Dendritic cell treated with granulocyte-macrophage colony-stimulating factor and Interleukin-4, amounts not matched to agents 40 ng/mL and 50 ng/mL, for 4 days (primary cell): ENCODE results near the gene MPO.

Experiments
- H3K27ac Mint-ChIP-seq: one replicate; pipeline ENCODE4 v1.8.0; 2022; ENCODE audit warnings: mild to moderate bottlenecking, mixed read lengths
- H3K27me3 Mint-ChIP-seq: one replicate; pipeline ENCODE4 v1.8.0; 2022; ENCODE audit warnings: mild to moderate bottlenecking, mixed read lengths
- H3K36me3 Mint-ChIP-seq: one replicate; pipeline ENCODE4 v1.8.0; 2022; ENCODE audit warnings: low read depth, mixed read lengths
- H3K4me1 Mint-ChIP-seq: one replicate; pipeline ENCODE4 v1.8.0; 2022; ENCODE audit warnings: low read depth, mixed read lengths
- H3K4me3 Mint-ChIP-seq: one replicate; pipeline ENCODE4 v1.8.0; 2022; ENCODE audit warnings: mild to moderate bottlenecking, moderate library complexity, mixed read lengths
- H3K9me3 Mint-ChIP-seq: one replicate; pipeline ENCODE4 v1.8.0; 2022; ENCODE audit warnings: mixed read lengths
- intact Hi-C: fragments of 100-400 bp; cut with micrococcal nuclease; formaldehyde crosslinking; loops from one replicate; pipeline ENCODE4 v1.15.0; 2022

Gene MPO

DNA sequence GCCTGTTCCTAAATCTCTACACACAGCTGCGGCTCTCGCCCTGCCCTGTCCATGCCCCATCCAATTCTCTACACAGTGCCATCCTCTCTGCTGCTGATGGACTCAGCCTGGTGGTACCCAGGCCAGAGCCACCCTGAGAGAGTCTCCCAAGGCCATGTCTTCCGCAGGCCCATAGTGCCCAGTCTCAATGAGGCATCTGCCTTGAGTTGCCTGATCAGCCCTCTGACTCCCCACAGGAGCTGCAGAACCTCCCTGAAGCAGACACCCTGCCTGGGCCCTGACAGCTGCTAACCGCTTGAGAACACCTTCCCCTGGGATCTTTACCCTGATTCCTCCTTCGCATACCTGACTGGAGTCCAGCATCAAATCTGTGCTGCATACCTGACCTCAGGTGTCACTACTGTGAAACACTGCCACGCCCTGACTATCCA, 34.6 kb upstream of the MPO start:
- Mint-ChIP-seq H3K4me3 (no peak overlapping the region), H3K27ac (no peak overlapping the region)

DNA sequence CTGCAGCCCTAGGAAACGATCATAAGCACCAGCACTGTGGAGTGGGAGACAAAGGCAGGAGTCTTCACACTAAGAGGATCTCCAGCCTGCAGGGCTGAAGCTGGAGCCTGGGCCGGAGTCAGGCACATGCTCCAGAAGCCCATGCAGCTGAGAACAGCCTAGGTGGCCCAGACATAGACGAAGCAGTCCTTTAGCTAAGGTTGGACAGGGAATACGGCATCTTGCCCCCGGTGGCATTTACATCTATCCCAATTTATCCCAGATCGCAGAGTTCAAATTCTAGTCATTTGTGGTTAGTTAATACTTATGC, 33.9 kb upstream of the MPO start:
- intact Hi-C loops: no loop called here
- no peak overlapping the region for H3K27ac Mint-ChIP-seq

More for the DNA sequence above, 34.6 kb upstream of the MPO start:
- Mint-ChIP-seq H3K36me3 (no peaks in the 10 kb centered on the region), H3K4me1 (peaks cover 13% of the 10 kb centered on the region), H3K27me3 (peaks cover 44% of the 10 kb centered on the region), H3K9me3 (no peaks in the 10 kb centered on the region)
- intact Hi-C loops: no loop called here

DNA sequence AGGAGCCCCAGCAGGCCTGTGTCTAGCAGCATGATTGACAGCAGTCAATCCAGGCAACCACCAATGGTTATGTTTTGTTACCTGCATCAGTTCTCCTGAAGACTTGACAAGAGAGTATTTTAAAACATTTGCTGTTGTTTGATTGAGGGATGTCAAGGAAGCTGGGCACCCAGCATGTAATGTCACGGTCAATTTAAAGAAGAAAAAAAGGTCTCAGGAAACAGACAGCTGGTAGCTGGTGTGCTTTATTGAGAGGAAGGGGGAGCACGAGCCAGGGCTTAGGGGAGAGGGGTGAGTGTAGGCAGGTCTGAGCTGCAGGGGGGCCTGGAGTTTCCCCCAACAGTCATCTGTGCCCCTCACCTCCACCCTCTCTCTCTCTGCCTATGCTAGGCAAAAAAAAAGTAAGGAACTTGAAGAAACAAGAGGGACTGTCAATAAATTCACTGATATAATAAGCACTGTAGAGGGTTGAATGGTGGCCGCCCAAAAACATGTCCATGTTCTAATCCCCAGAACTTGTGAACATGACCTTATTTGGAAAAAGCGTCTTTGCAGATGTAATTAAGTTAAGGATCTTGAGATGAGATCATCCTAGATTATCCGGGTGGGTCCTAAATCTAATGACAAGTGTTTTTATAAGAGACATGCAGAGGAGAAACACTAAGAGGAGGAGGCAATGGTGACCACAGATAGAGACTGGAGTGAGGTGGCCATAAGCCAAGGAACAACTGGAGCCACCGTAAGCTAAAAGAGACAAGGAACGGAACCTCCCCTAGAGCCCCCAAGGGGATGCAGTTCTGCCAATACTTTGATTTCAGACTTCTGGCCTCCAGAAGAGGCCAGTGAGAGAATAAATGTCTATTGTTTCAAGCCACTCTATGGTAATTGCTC, 33.3 kb upstream of the MPO start:
- Mint-ChIP-seq H3K4me1 (peaks cover 25% of the 10 kb centered on the region), H3K4me3 (no peak overlapping the region), H3K36me3 (no peaks in the 10 kb centered on the region), H3K27ac (no peak overlapping the region), H3K9me3 (no peaks in the 10 kb centered on the region), H3K27me3 (peaks cover 38% of the 10 kb centered on the region)
- intact Hi-C loops: no loop called here

More for the DNA sequence above, 33.9 kb upstream of the MPO start:
- no peaks in the 10 kb centered on the region for H3K36me3 Mint-ChIP-seq
- peaks cover 19% of the 10 kb centered on the region for H3K4me1 Mint-ChIP-seq
- H3K9me3 Mint-ChIP-seq: no peaks in the 10 kb centered on the region
- no peak overlapping the region for H3K4me3 Mint-ChIP-seq
- peaks cover 39% of the 10 kb centered on the region for H3K27me3 Mint-ChIP-seq

DNA sequence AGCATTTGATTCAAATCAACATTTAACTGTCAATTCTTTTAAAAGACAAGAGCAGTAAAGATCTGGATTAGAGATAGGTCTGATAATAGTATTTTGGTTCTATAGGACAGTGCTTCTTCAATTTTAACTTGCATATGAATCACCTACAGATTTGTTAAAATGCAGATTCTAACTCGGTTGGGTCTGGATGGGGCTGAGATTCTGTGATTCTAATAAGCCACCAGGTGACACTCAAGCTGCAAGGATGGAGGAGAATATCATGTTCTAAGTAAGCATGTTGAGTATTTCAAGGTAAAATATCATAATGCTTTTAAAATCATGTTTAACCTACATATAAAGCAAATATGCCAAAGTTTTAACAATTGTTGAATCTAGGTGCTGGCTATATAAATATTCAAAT, 32.1 kb upstream of the MPO start:
- Mint-ChIP-seq H3K27me3 (peaks cover 44% of the 10 kb centered on the region), H3K4me1 (peaks cover 37% of the 10 kb centered on the region), H3K36me3 (no peaks in the 10 kb centered on the region), H3K9me3 (no peaks in the 10 kb centered on the region), H3K4me3 (no peak overlapping the region), H3K27ac (no peak overlapping the region)
- intact Hi-C loops: no loop called here

DNA sequence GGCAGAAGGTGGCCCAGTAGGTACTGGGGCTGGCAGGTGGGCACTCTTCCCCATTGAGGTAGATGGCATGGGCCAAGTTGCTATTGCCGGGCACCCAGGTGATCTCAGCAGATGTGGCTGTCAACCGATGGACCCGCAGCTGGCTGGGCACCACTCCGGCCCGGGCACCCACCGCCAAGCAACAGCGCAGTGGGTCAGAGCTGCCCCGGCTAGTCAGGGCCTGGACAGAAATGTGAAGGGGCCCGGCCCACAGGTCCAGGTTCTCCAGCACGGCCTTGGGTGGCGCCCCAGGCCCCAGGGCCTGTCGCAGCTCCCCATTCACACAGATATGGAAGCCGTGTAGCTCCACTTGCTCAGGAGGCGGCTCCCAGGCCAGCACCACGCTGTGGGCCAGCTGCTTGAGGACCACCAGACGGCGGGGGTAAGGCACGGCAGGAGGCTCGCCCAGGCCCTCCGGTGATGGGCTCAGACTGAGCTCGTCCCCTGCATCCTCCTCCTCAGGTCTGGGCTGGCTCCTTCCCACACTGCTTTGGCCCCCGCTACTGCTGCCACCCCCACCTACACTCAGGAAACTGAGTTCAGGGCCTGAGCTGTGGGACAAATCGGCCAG, 31.4 kb upstream of the MPO start:
- H3K4me1 Mint-ChIP-seq: peaks cover 40% of the 10 kb centered on the region
- H3K27me3 Mint-ChIP-seq: peaks cover 49% of the 10 kb centered on the region

GRCh38 chr17:58311429-58311894, 30.7 kb upstream of the MPO start:
- Mint-ChIP-seq H3K9me3 (no peaks in the 10 kb centered on the region), H3K27ac (no peak overlapping the region), H3K27me3 (peaks cover 50% of the 10 kb centered on the region), H3K4me3 (no peak overlapping the region), H3K4me1 (peaks cover 41% of the 10 kb centered on the region), H3K36me3 (no peaks in the 10 kb centered on the region)
- intact Hi-C loops: no loop called here

More for the DNA sequence above, 31.4 kb upstream of the MPO start:
- Mint-ChIP-seq H3K27ac (no peak overlapping the region), H3K9me3 (no peaks in the 10 kb centered on the region), H3K4me3 (no peak overlapping the region), H3K36me3 (no peaks in the 10 kb centered on the region)
- intact Hi-C loops: no loop called here

- Mint-ChIP-seq H3K4me1 (peaks cover 47% of the 10 kb centered on the region), H3K27ac (no peak overlapping the region), H3K27me3 (peaks cover 50% of the 10 kb centered on the region), H3K4me3 (no peak overlapping the region), H3K9me3 (no peaks in the 10 kb centered on the region), H3K36me3 (no peaks in the 10 kb centered on the region)
- intact Hi-C loops: no loop called here
Observed at GRCh38 chr17:58310511-58311428, 30.0 kb upstream of the MPO start.

- Mint-ChIP-seq H3K36me3 (no peaks in the 10 kb centered on the region), H3K4me1 (peaks cover 47% of the 10 kb centered on the region), H3K9me3 (no peaks in the 10 kb centered on the region), H3K27me3 (peaks cover 45% of the 10 kb centered on the region), H3K4me3 (no peak overlapping the region), H3K27ac (no peak overlapping the region)
- intact Hi-C loops: no loop called here
Observed at GRCh38 chr17:58309918-58310259, 29.2 kb upstream of the MPO start.

- Mint-ChIP-seq H3K27ac (peak overlapping the region; percentile 53), H3K9me3 (no peaks in the 10 kb centered on the region), H3K27me3 (peaks cover 42% of the 10 kb centered on the region), H3K36me3 (no peaks in the 10 kb centered on the region), H3K4me3 (no peak overlapping the region), H3K4me1 (peaks cover 49% of the 10 kb centered on the region)
- intact Hi-C loops: no loop called here
Observed at GRCh38 chr17:58308985-58309917, 28.5 kb upstream of the MPO start.

DNA sequence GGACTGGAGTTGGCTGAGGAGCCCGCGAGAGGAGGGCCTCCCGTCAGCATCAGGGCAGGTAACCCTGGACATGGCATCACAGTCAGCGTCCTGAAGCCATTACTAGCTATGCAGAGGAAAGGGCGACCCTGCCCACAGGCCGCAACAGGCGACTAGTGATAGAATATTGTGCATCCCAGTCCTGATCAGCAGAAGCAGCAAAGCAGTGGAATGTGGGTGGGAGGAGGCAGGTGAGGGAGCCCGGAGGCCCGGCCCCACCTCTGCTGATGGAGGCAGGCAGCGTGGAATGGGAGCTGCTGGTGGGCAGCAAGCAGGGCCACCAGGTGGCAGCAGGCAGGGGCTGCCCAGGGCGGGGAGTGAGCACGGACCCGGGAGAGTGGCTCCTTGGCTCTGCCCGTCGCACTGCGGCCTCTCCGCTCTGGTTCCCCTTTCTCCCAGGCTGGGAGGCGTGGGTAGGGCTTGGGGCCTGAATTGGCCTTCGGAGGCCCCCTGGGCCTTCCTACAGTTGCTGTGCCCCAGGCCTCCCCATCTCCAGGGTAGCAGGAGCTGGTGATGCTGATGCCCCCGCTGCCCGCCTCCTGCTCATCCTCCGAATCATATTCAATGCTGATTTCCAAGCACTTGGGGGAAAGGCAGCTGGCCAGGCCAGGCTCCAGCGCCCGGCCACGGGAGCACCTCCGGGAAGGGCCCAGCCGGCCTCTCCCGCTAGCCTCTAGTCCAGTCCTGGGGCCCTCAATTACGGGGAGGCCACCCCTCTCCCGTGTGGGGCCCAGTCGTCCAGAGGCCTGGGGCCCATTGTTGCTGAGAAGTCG, 27.6 kb upstream of the MPO start:
- Mint-ChIP-seq H3K27ac (peak overlapping the region; percentile 53), H3K9me3 (no peaks in the 10 kb centered on the region), H3K36me3 (no peaks in the 10 kb centered on the region), H3K27me3 (peaks cover 33% of the 10 kb centered on the region), H3K4me1 (peaks cover 58% of the 10 kb centered on the region), H3K4me3 (no peak overlapping the region)
- intact Hi-C loops: no loop called here

- Mint-ChIP-seq H3K27ac (no peak overlapping the region), H3K4me1 (peaks cover 66% of the 10 kb centered on the region), H3K27me3 (peaks cover 31% of the 10 kb centered on the region), H3K9me3 (no peaks in the 10 kb centered on the region), H3K36me3 (no peaks in the 10 kb centered on the region), H3K4me3 (no peak overlapping the region)
- intact Hi-C loops: no loop called here
Observed at GRCh38 chr17:58307468-58308172, 26.9 kb upstream of the MPO start.
